HG02970 (cell line): ENCODE data around the gene CYP26C1.

Experiments used
- ATAC-seq: cut with Tn5 transposase; IDR thresholded peaks from one replicate; pipeline ENCODE4 v1.9.1; 2021; ENCODE audit warnings: mild to moderate bottlenecking, moderate library complexity, moderate number of reproducible peaks; ENCODE audit not compliant: unreplicated experiment, low FRiP score

Gene CYP26C1

GRCh38 chr10:93063977-93064660 is 3.5 kb downstream of the CYP26C1 start:
- no peak for ATAC-seq

- no peak for ATAC-seq
These were observed 4.5 kb downstream of the CYP26C1 start for GRCh38 chr10:93064874-93065660.

- no peak for ATAC-seq
These were observed 5.3 kb downstream of the CYP26C1 start for GRCh38 chr10:93065675-93066543.

- no peak for ATAC-seq
These were observed 5.9 kb downstream of the CYP26C1 start for GRCh38 chr10:93066544-93066913.

- no peak for ATAC-seq
These were observed 7.1 kb downstream of the CYP26C1 start for GRCh38 chr10:93067443-93068365.

- no peak for ATAC-seq
These were observed 8.0 kb downstream of the CYP26C1 start for GRCh38 chr10:93068411-93069244.

- ATAC-seq = no peak
These were observed 8.6 kb downstream of the CYP26C1 start for GRCh38 chr10:93069245-93069561.

- no peak for ATAC-seq
These were observed 10.0 kb downstream of the CYP26C1 start for GRCh38 chr10:93070378-93071176.

GRCh38 chr10:93071177-93071472 is 10.5 kb downstream of the CYP26C1 start:
- no peak for ATAC-seq

GRCh38 chr10:93071674-93072224 is 11.2 kb downstream of the CYP26C1 start:
- ATAC-seq = no peak

GRCh38 chr10:93072225-93072712 is 11.7 kb downstream of the CYP26C1 start:
- ATAC-seq = no peak

- ATAC-seq = no peak
These were observed 12.3 kb downstream of the CYP26C1 start for GRCh38 chr10:93072713-93073538.

GRCh38 chr10:93073539-93074146 is 13.0 kb downstream of the CYP26C1 start, which contains the start of gene CYP26A1:
TSS of gene CYP26A1 (plus strand) at chr10:93073893. CDS start at chr10:93073935, 42 bp downstream.
- ATAC-seq = no peak

GRCh38 chr10:93074147-93074596 is 13.6 kb downstream of the CYP26C1 start:
- no peak for ATAC-seq

GRCh38 chr10:93074597-93075368 is 14.2 kb downstream of the CYP26C1 start:
- ATAC-seq = no peak
